ENCODE data around the gene ITPA. TPM values are rescaled to one million over a fixed set of nuclear protein-coding genes. Genes with fewer than 3 reads are reported as not detected.

Gene ITPA
- total and polyA plus RNA-seq, 2 of the 13 experiments (the other 11 are each of a cell fraction or from before 2014, with no cell fraction given), result 60.1 to 103 TPM

DNA sequence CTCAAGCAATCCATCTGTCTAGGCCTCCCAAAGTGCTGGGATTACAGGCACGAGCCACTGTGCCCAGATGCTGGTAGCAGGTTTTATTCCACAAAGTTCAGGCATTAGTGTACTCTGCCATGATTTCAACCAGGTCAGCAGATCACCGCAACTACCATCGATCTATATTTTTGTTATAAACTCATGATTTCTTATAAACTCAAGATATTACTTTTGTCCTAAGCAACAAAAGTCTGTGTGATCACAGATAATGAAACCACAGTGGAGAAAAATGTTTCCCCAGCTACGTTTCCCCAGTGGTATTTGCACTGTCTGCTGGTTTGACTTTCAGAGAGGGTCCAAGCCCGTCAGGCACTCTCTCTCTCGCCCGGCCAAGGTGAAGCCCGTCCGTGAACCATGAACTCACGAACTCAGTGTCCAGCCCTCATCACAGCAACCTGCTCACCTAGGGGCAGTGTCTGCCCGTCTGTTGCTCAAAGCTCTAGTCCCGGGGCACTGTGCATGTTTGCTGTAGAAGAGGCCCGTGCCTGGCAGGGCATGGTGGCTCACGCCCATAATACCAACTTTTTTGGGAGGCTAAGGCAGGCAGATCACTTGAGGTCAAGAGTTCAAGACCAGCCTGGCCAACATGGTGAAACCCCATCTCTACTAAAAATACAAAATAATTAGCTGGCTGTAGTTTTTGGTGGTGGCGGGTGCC lies 22.7 kb downstream of the ITPA start (continued):
- TF ChIP-seq ZNF607 (CRISPR knock-in tag; IDR thresholded peaks at IDR 0.05; ENCODE audit: borderline replicate concordance) (no peak), ZNF441 (CRISPR knock-in tag; IDR thresholded peaks at IDR 0.05; ENCODE audit: borderline replicate concordance) (no peak), SATB2 (CRISPR knock-in tag; IDR thresholded peaks at IDR 0.05) (no peak), ZNF549 (CRISPR knock-in tag; IDR thresholded peaks at IDR 0.05) (no peak; the same call in 1 of the 2 replicates), ZNF790 (CRISPR knock-in tag; IDR thresholded peaks at IDR 0.05; ENCODE audit: borderline replicate concordance) (no peak), RFX5 (IDR thresholded peaks at IDR 0.05; ENCODE audit: low read depth, low read length) (no peak), ZNF44 (CRISPR knock-in tag; IDR thresholded peaks at IDR 0.05) (no peak), ZNF614 (CRISPR knock-in tag; IDR thresholded peaks at IDR 0.05; ENCODE audit: borderline replicate concordance) (peak; percentile 71; the same call in 1 of the 2 replicates), ZNF382 (CRISPR knock-in tag; IDR thresholded peaks at IDR 0.05; ENCODE audit: borderline replicate concordance) (no peak)
- TF ChIP-seq, protein P1, sequence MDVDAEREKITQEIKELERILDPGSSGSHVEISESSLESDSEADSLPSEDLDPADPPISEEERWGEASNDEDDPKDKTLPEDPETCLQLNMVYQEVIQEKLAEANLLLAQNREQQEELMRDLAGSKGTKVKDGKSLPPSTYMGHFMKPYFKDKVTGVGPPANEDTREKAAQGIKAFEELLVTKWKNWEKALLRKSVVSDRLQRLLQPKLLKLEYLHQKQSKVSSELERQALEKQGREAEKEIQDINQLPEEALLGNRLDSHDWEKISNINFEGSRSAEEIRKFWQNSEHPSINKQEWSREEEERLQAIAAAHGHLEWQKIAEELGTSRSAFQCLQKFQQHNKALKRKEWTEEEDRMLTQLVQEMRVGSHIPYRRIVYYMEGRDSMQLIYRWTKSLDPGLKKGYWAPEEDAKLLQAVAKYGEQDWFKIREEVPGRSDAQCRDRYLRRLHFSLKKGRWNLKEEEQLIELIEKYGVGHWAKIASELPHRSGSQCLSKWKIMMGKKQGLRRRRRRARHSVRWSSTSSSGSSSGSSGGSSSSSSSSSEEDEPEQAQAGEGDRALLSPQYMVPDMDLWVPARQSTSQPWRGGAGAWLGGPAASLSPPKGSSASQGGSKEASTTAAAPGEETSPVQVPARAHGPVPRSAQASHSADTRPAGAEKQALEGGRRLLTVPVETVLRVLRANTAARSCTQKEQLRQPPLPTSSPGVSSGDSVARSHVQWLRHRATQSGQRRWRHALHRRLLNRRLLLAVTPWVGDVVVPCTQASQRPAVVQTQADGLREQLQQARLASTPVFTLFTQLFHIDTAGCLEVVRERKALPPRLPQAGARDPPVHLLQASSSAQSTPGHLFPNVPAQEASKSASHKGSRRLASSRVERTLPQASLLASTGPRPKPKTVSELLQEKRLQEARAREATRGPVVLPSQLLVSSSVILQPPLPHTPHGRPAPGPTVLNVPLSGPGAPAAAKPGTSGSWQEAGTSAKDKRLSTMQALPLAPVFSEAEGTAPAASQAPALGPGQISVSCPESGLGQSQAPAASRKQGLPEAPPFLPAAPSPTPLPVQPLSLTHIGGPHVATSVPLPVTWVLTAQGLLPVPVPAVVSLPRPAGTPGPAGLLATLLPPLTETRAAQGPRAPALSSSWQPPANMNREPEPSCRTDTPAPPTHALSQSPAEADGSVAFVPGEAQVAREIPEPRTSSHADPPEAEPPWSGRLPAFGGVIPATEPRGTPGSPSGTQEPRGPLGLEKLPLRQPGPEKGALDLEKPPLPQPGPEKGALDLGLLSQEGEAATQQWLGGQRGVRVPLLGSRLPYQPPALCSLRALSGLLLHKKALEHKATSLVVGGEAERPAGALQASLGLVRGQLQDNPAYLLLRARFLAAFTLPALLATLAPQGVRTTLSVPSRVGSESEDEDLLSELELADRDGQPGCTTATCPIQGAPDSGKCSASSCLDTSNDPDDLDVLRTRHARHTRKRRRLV (CRISPR knock-in tag; IDR thresholded peaks at IDR 0.05), result no peak
- TF ChIP-seq, protein P2, sequence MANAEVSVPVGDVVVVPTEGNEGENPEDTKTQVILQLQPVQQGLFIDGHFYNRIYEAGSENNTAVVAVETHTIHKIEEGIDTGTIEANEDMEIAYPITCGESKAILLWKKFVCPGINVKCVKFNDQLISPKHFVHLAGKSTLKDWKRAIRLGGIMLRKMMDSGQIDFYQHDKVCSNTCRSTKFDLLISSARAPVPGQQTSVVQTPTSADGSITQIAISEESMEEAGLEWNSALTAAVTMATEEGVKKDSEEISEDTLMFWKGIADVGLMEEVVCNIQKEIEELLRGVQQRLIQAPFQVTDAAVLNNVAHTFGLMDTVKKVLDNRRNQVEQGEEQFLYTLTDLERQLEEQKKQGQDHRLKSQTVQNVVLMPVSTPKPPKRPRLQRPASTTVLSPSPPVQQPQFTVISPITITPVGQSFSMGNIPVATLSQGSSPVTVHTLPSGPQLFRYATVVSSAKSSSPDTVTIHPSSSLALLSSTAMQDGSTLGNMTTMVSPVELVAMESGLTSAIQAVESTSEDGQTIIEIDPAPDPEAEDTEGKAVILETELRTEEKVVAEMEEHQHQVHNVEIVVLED (CRISPR knock-in tag; IDR thresholded peaks at IDR 0.05; ENCODE audit: borderline replicate concordance), result peak; percentile 62; the same call in 1 of the 2 replicates
- TF ChIP-seq, protein P3, sequence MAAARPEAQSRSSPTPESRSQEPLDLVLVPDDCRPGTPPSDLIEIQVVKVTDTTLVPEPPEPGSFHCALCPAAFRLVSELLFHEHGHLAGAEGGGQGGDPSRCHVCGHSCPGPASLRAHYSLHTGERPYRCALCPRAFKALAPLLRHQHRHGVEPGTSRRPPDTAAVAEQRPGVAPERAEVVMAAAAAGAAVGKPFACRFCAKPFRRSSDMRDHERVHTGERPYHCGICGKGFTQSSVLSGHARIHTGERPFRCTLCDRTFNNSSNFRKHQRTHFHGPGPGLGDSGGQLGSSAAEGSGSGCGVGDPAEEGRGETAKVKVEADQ (CRISPR knock-in tag; IDR thresholded peaks at IDR 0.05; ENCODE audit: borderline replicate concordance), result peak; percentile 85
- TF ChIP-seq, protein P4, sequence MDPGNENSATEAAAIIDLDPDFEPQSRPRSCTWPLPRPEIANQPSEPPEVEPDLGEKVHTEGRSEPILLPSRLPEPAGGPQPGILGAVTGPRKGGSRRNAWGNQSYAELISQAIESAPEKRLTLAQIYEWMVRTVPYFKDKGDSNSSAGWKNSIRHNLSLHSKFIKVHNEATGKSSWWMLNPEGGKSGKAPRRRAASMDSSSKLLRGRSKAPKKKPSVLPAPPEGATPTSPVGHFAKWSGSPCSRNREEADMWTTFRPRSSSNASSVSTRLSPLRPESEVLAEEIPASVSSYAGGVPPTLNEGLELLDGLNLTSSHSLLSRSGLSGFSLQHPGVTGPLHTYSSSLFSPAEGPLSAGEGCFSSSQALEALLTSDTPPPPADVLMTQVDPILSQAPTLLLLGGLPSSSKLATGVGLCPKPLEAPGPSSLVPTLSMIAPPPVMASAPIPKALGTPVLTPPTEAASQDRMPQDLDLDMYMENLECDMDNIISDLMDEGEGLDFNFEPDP (CRISPR knock-in tag; conservative IDR thresholded peaks at IDR 0.05), result no peak
- TF ChIP-seq, protein P5, sequence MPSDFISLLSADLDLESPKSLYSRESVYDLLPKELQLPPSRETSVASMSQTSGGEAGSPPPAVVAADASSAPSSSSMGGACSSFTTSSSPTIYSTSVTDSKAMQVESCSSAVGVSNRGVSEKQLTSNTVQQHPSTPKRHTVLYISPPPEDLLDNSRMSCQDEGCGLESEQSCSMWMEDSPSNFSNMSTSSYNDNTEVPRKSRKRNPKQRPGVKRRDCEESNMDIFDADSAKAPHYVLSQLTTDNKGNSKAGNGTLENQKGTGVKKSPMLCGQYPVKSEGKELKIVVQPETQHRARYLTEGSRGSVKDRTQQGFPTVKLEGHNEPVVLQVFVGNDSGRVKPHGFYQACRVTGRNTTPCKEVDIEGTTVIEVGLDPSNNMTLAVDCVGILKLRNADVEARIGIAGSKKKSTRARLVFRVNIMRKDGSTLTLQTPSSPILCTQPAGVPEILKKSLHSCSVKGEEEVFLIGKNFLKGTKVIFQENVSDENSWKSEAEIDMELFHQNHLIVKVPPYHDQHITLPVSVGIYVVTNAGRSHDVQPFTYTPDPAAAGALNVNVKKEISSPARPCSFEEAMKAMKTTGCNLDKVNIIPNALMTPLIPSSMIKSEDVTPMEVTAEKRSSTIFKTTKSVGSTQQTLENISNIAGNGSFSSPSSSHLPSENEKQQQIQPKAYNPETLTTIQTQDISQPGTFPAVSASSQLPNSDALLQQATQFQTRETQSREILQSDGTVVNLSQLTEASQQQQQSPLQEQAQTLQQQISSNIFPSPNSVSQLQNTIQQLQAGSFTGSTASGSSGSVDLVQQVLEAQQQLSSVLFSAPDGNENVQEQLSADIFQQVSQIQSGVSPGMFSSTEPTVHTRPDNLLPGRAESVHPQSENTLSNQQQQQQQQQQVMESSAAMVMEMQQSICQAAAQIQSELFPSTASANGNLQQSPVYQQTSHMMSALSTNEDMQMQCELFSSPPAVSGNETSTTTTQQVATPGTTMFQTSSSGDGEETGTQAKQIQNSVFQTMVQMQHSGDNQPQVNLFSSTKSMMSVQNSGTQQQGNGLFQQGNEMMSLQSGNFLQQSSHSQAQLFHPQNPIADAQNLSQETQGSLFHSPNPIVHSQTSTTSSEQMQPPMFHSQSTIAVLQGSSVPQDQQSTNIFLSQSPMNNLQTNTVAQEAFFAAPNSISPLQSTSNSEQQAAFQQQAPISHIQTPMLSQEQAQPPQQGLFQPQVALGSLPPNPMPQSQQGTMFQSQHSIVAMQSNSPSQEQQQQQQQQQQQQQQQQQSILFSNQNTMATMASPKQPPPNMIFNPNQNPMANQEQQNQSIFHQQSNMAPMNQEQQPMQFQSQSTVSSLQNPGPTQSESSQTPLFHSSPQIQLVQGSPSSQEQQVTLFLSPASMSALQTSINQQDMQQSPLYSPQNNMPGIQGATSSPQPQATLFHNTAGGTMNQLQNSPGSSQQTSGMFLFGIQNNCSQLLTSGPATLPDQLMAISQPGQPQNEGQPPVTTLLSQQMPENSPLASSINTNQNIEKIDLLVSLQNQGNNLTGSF (CRISPR knock-in tag; IDR thresholded peaks at IDR 0.05), result no peak

Measured in HepG2 (cell line).